ENCODE data around the gene NACA2. TPM values are rescaled to one million over a fixed set of nuclear protein-coding genes. Genes with fewer than 3 reads are reported as not detected.
"Not testable (repeated sequence)": the region's sequence is repeated elsewhere in the genome, so short reads cannot be mapped to it uniquely, and the experiment has no call there.

Gene NACA2
- total RNA-seq, 1 experiment from 2014 or later, result not detected

DNA sequence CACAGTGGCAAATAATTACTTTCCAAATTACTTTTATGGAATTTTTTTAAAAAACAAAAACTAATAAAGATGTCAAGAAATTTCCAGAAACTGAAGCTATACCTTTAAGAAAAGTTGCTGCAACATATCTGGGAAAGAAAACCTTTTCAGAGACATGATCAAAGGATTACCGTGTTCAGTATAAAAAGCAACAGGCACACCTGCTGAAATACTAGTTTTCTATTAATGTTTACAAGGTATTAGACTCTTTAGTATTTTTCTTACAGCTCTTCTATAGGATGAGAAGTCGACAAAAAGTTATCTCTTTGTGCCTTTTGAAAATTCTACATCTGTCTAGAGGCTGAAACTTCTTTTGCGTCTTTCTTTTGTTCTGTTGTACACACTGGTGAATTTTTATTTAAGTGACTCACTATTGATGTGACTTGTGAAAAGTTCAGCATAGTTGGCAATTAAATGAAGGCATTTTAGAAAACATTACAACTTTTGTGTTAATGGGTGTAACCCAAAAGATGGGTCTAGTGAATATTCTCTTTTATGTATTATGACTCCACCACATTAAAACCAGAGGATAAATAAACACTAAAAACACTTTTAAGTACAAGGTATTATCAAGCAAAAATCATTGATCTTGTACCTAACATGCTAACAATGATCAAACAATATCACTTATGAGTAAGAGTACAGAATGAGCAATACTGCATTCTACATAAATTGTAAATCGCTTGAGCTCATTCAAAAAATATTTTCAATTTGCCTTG is 23.8 kb downstream of the NACA2 start:
- no peak overlapping the region for H3K4ac ChIP-seq (ENCODE audit: low read depth, low read length)
- H3K56ac ChIP-seq (ENCODE audit: insufficient read length, low read depth, low read length), result no peak overlapping the region
- no CpG with 5 or more reads among the region's 4 CpGs for WGBS (ENCODE audit: extremely low coverage, insufficient read length, low lambda C conversion rate)
- H3K27ac ChIP-seq (ENCODE audit: insufficient read length, low read depth, low read length), result no peak overlapping the region
- H4K8ac ChIP-seq (replicated peaks; ENCODE audit: insufficient read length, low read depth, low read length), result no peak overlapping the region
- H3K23me2 ChIP-seq (ENCODE audit: insufficient read length, low read depth, low read length, poor library complexity, severe bottlenecking), result peaks cover 2% of the 10 kb centered on the region
- H2BK5ac ChIP-seq (ENCODE audit: insufficient read length, low read length), result no peak overlapping the region
- H3K9ac ChIP-seq (ENCODE audit: extremely low read depth, insufficient read length, low read length), result no peak overlapping the region
- no peak overlapping the region for H4K5ac ChIP-seq (ENCODE audit: insufficient read length, low read depth, low read length)
- no peak for TF ChIP-seq CTCF (conservative IDR thresholded peaks at IDR 0.05)
- no peak overlapping the region for H2AFZ ChIP-seq (ENCODE audit: low read length)
- H3K79me2 ChIP-seq (ENCODE audit: insufficient read depth, low read length), result no peaks in the 10 kb centered on the region
- H4K91ac ChIP-seq (ENCODE audit: insufficient read length, low read depth, low read length), result no peak overlapping the region
- no peak overlapping the region for H2BK120ac ChIP-seq (ENCODE audit: low read depth, low read length, poor library complexity, severe bottlenecking)
- no peaks in the 10 kb centered on the region for H3K79me1 ChIP-seq (ENCODE audit: insufficient read depth, low read depth, low read length, poor library complexity, severe bottlenecking)
- Mint-ChIP-seq H3K4me1 (peaks cover 5 to 8% of the 10 kb centered on the region in 2 experiments; a peak in 3 of 4 replicates), H3K27me3 (ENCODE audit: low read depth) (peaks cover 16% of the 10 kb centered on the region), H3K9me3 (peaks cover 14 to 16% of the 10 kb centered on the region in 2 experiments; a peak in 4 of 5 replicates), H3K4me3 (no peak overlapping the region), H3K27ac (no peak overlapping the region), H3K36me3 (ENCODE audit: insufficient read depth in 1 of 3, low read depth in 3 of 3) (peaks cover 0 to 13% (median 5%) of the 10 kb centered on the region in 3 experiments; a peak in 3 of 7 replicates)
- H2BK20ac ChIP-seq (ENCODE audit: low read depth, low read length, poor library complexity, severe bottlenecking), result no peak overlapping the region
- H2BK15ac ChIP-seq (ENCODE audit: low read depth, low read length), result no peak overlapping the region
- H3K4me2 ChIP-seq (ENCODE audit: insufficient read depth, insufficient read length, low read length), result no peak overlapping the region
- no peak overlapping the region for H3K23ac ChIP-seq (ENCODE audit: insufficient read length, low read depth, low read length)
- H2AK5ac ChIP-seq (ENCODE audit: insufficient read length, low read length), result no peak overlapping the region
- no peak overlapping the region for H3K14ac ChIP-seq (ENCODE audit: insufficient read depth, low read length)
- no peak overlapping the region for H2BK12ac ChIP-seq (ENCODE audit: insufficient read length, low read depth, low read length)
- peaks cover 13% of the 10 kb centered on the region for H3K9me3 ChIP-seq (ENCODE audit: control insufficient read depth, low read depth, low read length)
- no peak overlapping the region for H3T11ph ChIP-seq (ENCODE audit: low read length)
- H4K20me1 ChIP-seq (ENCODE audit: control insufficient read depth, insufficient read depth, insufficient read length), result no peaks in the 10 kb centered on the region
- DNase-seq, result no peak
- H3K18ac ChIP-seq (ENCODE audit: insufficient read length, low read depth, low read length), result no peak overlapping the region
- no peaks in the 10 kb centered on the region for H3K4me1 ChIP-seq (ENCODE audit: insufficient read depth, low read length)
- no peaks in the 10 kb centered on the region for H3K27me3 ChIP-seq (ENCODE audit: insufficient read depth, low read length)

- H2AK5ac ChIP-seq (ENCODE audit: insufficient read length, low read length); H3K4ac ChIP-seq (ENCODE audit: low read depth, low read length); H2AFZ ChIP-seq (ENCODE audit: low read length); H3K4me3 Mint-ChIP-seq; H3K4me1 Mint-ChIP-seq; H3K27ac ChIP-seq (ENCODE audit: insufficient read length, low read depth, low read length); H3K27ac Mint-ChIP-seq; H3K79me2 ChIP-seq (ENCODE audit: insufficient read depth, low read length); H4K5ac ChIP-seq (ENCODE audit: insufficient read length, low read depth, low read length); H3K4me1 ChIP-seq (ENCODE audit: insufficient read depth, low read length); H3K14ac ChIP-seq (ENCODE audit: insufficient read depth, low read length); H3K18ac ChIP-seq (ENCODE audit: insufficient read length, low read depth, low read length); H2BK20ac ChIP-seq (ENCODE audit: low read depth, low read length, poor library complexity, severe bottlenecking); H3K23ac ChIP-seq (ENCODE audit: insufficient read length, low read depth, low read length); H2BK12ac ChIP-seq (ENCODE audit: insufficient read length, low read depth, low read length); H3T11ph ChIP-seq (ENCODE audit: low read length); H2BK15ac ChIP-seq (ENCODE audit: low read depth, low read length); H3K23me2 ChIP-seq (ENCODE audit: insufficient read length, low read depth, low read length, poor library complexity, severe bottlenecking); H3K56ac ChIP-seq (ENCODE audit: insufficient read length, low read depth, low read length); H3K4me2 ChIP-seq (ENCODE audit: insufficient read depth, insufficient read length, low read length); H2BK5ac ChIP-seq (ENCODE audit: insufficient read length, low read length); H4K91ac ChIP-seq (ENCODE audit: insufficient read length, low read depth, low read length); H2BK120ac ChIP-seq (ENCODE audit: low read depth, low read length, poor library complexity, severe bottlenecking); H3K9ac ChIP-seq (ENCODE audit: extremely low read depth, insufficient read length, low read length); H4K20me1 ChIP-seq (ENCODE audit: control insufficient read depth, insufficient read depth, insufficient read length); DNase-seq; H3K79me1 ChIP-seq (ENCODE audit: insufficient read depth, low read depth, low read length, poor library complexity, severe bottlenecking); H3K27me3 ChIP-seq (ENCODE audit: insufficient read depth, low read length); H4K8ac ChIP-seq (replicated peaks; ENCODE audit: insufficient read length, low read depth, low read length): not testable (repeated sequence)
- Mint-ChIP-seq H3K9me3 (peaks cover 14% of the 10 kb centered on the region in 2 experiments; a peak in 4 of 5 replicates), H3K36me3 (ENCODE audit: insufficient read depth in 1 of 3, low read depth in 3 of 3) (peaks cover 0 to 13% (median 5%) of the 10 kb centered on the region in 3 experiments; a peak in 3 of 7 replicates), H3K27me3 (ENCODE audit: low read depth) (peaks cover 20% of the 10 kb centered on the region)
- no CpG with 5 or more reads among the region's 5 CpGs for WGBS (ENCODE audit: extremely low coverage, insufficient read length, low lambda C conversion rate)
- H3K9me3 ChIP-seq (ENCODE audit: control insufficient read depth, low read depth, low read length), result peaks cover 13% of the 10 kb centered on the region
Observed at GRCh38 chr17:61566448-61566847, 24.6 kb downstream of the NACA2 start.
